Measurements from ENCODE around the gene POLG. TPM values are rescaled to one million over a fixed set of nuclear protein-coding genes. Genes with fewer than 3 reads are reported as not detected.

The POLG gene
- total RNA-seq, 1 experiment from 2014 or later: 83.5 TPM

GRCh38 chr15:89379818-89380217, 45.2 kb upstream of the POLG start:
- Histone ChIP-seq H4K20me1 (ENCODE audit: low read length) (no peaks in the 10 kb centered on the region), H3K36me3 (ENCODE audit: low read depth, low read length) (no peaks in the 10 kb centered on the region), H3K4me2 (ENCODE audit: low read length) (peak overlapping the region; percentile 70), H3K9ac (ENCODE audit: low read length) (no peak overlapping the region), H3F3A (ENCODE audit: low read length, unreplicated experiment) (no peaks in the 10 kb centered on the region), H3K27ac (ENCODE audit: low read length) (peak overlapping the region; percentile 70), H3K9me3 (ENCODE audit: low read length) (no peaks in the 10 kb centered on the region), H3K9me2 (replicated peaks; ENCODE audit: low read length) (no peaks in the 10 kb centered on the region), H3K4me3 (ENCODE audit: low read length) (no peak overlapping the region), H2AFZ (ENCODE audit: low read length) (no peak overlapping the region), H3K4me1 (ENCODE audit: insufficient read depth, low read length) (peaks cover 55% of the 10 kb centered on the region), H3K79me2 (ENCODE audit: low read length) (no peaks in the 10 kb centered on the region), H3K27me3 (ENCODE audit: low read length) (no peaks in the 10 kb centered on the region)
- ChIA-PET CTCF (interaction anchor here (0.6 to 1.3 kb wide), 3 partner anchors 20 to 514 kb away, joined by 3 to 7 read pairs (median 3); partner anchors contain the start of gene AP3S2), POLR2A (ENCODE audit: unreplicated experiment) (no interaction called here)
- intact Hi-C loops (cut with micrococcal nuclease): no loop called here
- DNase-seq (peak; percentile 96), ATAC-seq (peak; percentile 77)
- TF ChIP-seq CTCF (conservative IDR thresholded peaks at IDR 0.05; ENCODE audit: low read depth, low read length): no peak
- no peak for TF ChIP-seq EZH2phosphoT487 (IDR thresholded peaks at IDR 0.05; ENCODE audit: borderline replicate concordance, low read length)
- TF ChIP-seq EZH2 (IDR thresholded peaks at IDR 0.05; ENCODE audit: low read length, unreplicated experiment): no peak
- BruUV-seq (replicated peaks): no TSS peak

GRCh38 chr15:89379251-89379695, 44.6 kb upstream of the POLG start:
- intact Hi-C loops (cut with micrococcal nuclease): no loop called here
- Histone ChIP-seq H3K36me3 (ENCODE audit: low read depth, low read length) (no peaks in the 10 kb centered on the region), H3K4me3 (ENCODE audit: low read length) (no peak overlapping the region), H3K4me2 (ENCODE audit: low read length) (peak overlapping the region; percentile 60), H3K79me2 (ENCODE audit: low read length) (no peaks in the 10 kb centered on the region), H3K27ac (ENCODE audit: low read length) (peak overlapping the region; percentile 70), H3K9ac (ENCODE audit: low read length) (no peak overlapping the region), H3K9me3 (ENCODE audit: low read length) (no peaks in the 10 kb centered on the region), H4K20me1 (ENCODE audit: low read length) (no peaks in the 10 kb centered on the region), H3K9me2 (replicated peaks; ENCODE audit: low read length) (no peaks in the 10 kb centered on the region), H2AFZ (ENCODE audit: low read length) (no peak overlapping the region), H3K27me3 (ENCODE audit: low read length) (no peaks in the 10 kb centered on the region), H3F3A (ENCODE audit: low read length, unreplicated experiment) (no peaks in the 10 kb centered on the region), H3K4me1 (ENCODE audit: insufficient read depth, low read length) (peaks cover 49% of the 10 kb centered on the region)
- ATAC-seq (no peak; the same call in 1 of the 2 replicates), DNase-seq (no peak)
- BruUV-seq (replicated peaks): no TSS peak
- POLR2A ChIA-PET (ENCODE audit: unreplicated experiment): no interaction called here
- TF ChIP-seq CTCF (conservative IDR thresholded peaks at IDR 0.05; ENCODE audit: low read depth, low read length) (no peak), EZH2 (IDR thresholded peaks at IDR 0.05; ENCODE audit: low read length, unreplicated experiment) (no peak), EZH2phosphoT487 (IDR thresholded peaks at IDR 0.05; ENCODE audit: borderline replicate concordance, low read length) (no peak)
- CTCF ChIA-PET: interaction anchor here (0.6 to 1.3 kb wide), 2 partner anchors 21 to 515 kb away, joined by 3 to 7 read pairs; partner anchors contain the start of gene AP3S2

- CTCF ChIA-PET: no interaction called here
- H3K27me3 ChIP-seq (ENCODE audit: low read length): no peaks in the 10 kb centered on the region
- no peaks in the 10 kb centered on the region for H3K79me2 ChIP-seq (ENCODE audit: low read length)
- no TSS peak for BruUV-seq (replicated peaks)
- peak overlapping the region; percentile 88 for H2AFZ ChIP-seq (ENCODE audit: low read length)
- peak overlapping the region; percentile 34; the same call in 1 of the 2 replicates for H3K9ac ChIP-seq (ENCODE audit: low read length)
- H3F3A ChIP-seq (ENCODE audit: low read length, unreplicated experiment): no peaks in the 10 kb centered on the region
- ATAC-seq (peak; percentile 68), DNase-seq (peak; percentile 91)
- H3K9me3 ChIP-seq (ENCODE audit: low read length): no peaks in the 10 kb centered on the region
- no peaks in the 10 kb centered on the region for H4K20me1 ChIP-seq (ENCODE audit: low read length)
- intact Hi-C loops (cut with micrococcal nuclease): no loop called here
- no peaks in the 10 kb centered on the region for H3K36me3 ChIP-seq (ENCODE audit: low read depth, low read length)
- no peaks in the 10 kb centered on the region for H3K9me2 ChIP-seq (replicated peaks; ENCODE audit: low read length)
- H3K4me3 ChIP-seq (ENCODE audit: low read length): peak overlapping the region; percentile 53
- TF ChIP-seq CTCF (conservative IDR thresholded peaks at IDR 0.05; ENCODE audit: low read depth, low read length): no peak
- H3K4me1 ChIP-seq (ENCODE audit: insufficient read depth, low read length): peaks cover 42% of the 10 kb centered on the region
- POLR2A ChIA-PET (ENCODE audit: unreplicated experiment): no interaction called here
- peak overlapping the region; percentile 70 for H3K27ac ChIP-seq (ENCODE audit: low read length)
- peak overlapping the region; percentile 83 for H3K4me2 ChIP-seq (ENCODE audit: low read length)
Observed at GRCh38 chr15:89378296-89379151, 43.9 kb upstream of the POLG start.

Measured in PC-3 (cell line).